SK-N-DZ (cell line): Measurements from ENCODE around the gene ITPK1.
"Not testable (repeated sequence)": the region's sequence is repeated elsewhere in the genome, so short reads cannot be mapped to it uniquely, and the experiment has no call there.

Experiments
- DNase-seq: peaks from one replicate; pipeline ENCODE4 v3.0.0-alpha.2; 2015; ENCODE audit warnings: low spot score

ITPK1 gene

GRCh38 chr14:93084866-93085857, 30.6 kb downstream of the ITPK1 start:
- DNase-seq: no peak

GRCh38 chr14:93084402-93084801, 31.3 kb downstream of the ITPK1 start:
- no peak for DNase-seq

- no peak for DNase-seq
Measured at GRCh38 chr14:93083917-93084316, 31.8 kb downstream of the ITPK1 start.

- DNase-seq: no peak
Measured at GRCh38 chr14:93082576-93083001, 33.1 kb downstream of the ITPK1 start.

- no peak for DNase-seq
Measured at GRCh38 chr14:93081876-93082570, 33.7 kb downstream of the ITPK1 start.

- no peak for DNase-seq
Measured at GRCh38 chr14:93079865-93080403, 35.8 kb downstream of the ITPK1 start.

GRCh38 chr14:93079321-93079720, 36.4 kb downstream of the ITPK1 start:
- DNase-seq: no peak

GRCh38 chr14:93078870-93079269, 36.9 kb downstream of the ITPK1 start:
- no peak for DNase-seq

- DNase-seq: no peak
Measured at GRCh38 chr14:93076755-93077154, 39.0 kb downstream of the ITPK1 start.

GRCh38 chr14:93075891-93076290, 39.8 kb downstream of the ITPK1 start:
- no peak for DNase-seq

GRCh38 chr14:93073910-93074769, 41.6 kb downstream of the ITPK1 start:
- no peak for DNase-seq

- no peak for DNase-seq
Measured at GRCh38 chr14:93073358-93073707, 42.4 kb downstream of the ITPK1 start.

- no peak for DNase-seq
Measured at GRCh38 chr14:93072659-93073357, 42.9 kb downstream of the ITPK1 start.

GRCh38 chr14:93068711-93069110, 47.0 kb downstream of the ITPK1 start:
- no peak for DNase-seq

- DNase-seq: no peak
Measured at GRCh38 chr14:93067088-93067487, 48.6 kb downstream of the ITPK1 start.

GRCh38 chr14:93065272-93065730, 50.4 kb downstream of the ITPK1 start:
- no peak for DNase-seq

- no peak for DNase-seq
Measured at GRCh38 chr14:93064411-93065271, 51.1 kb downstream of the ITPK1 start.

GRCh38 chr14:93063393-93063792, 52.3 kb downstream of the ITPK1 start:
- no peak for DNase-seq

- DNase-seq: no peak
Measured at GRCh38 chr14:93062890-93063289, 52.8 kb downstream of the ITPK1 start.

- DNase-seq: not testable (repeated sequence)
Measured at GRCh38 chr14:93062013-93062412, 53.7 kb downstream of the ITPK1 start.
